ENCODE data around the gene FADS2. TPM values are rescaled to one million over a fixed set of nuclear protein-coding genes. Genes with fewer than 3 reads are reported as not detected.

The FADS2 gene
- total RNA-seq, 1 experiment from 2014 or later, result 17.1 TPM

- Histone ChIP-seq H3K27me3 (ENCODE audit: insufficient read depth, low read length) (no peaks in the 10 kb centered on the region), H3K9ac (ENCODE audit: low read length) (no peak overlapping the region), H2AFZ (ENCODE audit: low read depth, low read length, poor library complexity, severe bottlenecking) (no peak overlapping the region), H3K27ac (ENCODE audit: low read depth, low read length) (no peak overlapping the region), H3K9me3 (ENCODE audit: control insufficient read depth in 1 of 2, insufficient read depth in 1 of 2, low read depth in 1 of 2, low read length in 2 of 2) (no peaks in the 10 kb centered on the region), H3K4me1 (ENCODE audit: control insufficient read depth in 1 of 2, insufficient read depth in 2 of 2, low read length in 2 of 2) (no peaks in the 10 kb centered on the region), H3K4me3 (replicated peaks in 1 of 2; ENCODE audit: low read depth in 1 of 2, low read length in 2 of 2) (no peak overlapping the region), H3K79me2 (ENCODE audit: insufficient read depth, low read length) (no peaks in the 10 kb centered on the region), H3K4me2 (ENCODE audit: low read length) (no peak overlapping the region), H4K20me1 (ENCODE audit: insufficient read depth) (no peaks in the 10 kb centered on the region), H3K36me3 (ENCODE audit: control insufficient read depth in 1 of 2, insufficient read depth in 2 of 2, low read length in 2 of 2) (no peaks in the 10 kb centered on the region), H3K9me2 (ENCODE audit: insufficient read depth) (no peaks in the 10 kb centered on the region)
- ChIA-PET CTCF (no interaction called here), POLR2A (no interaction called here), RAD21 (ENCODE audit: low non-redundant PET in 1 of 2, low total read pairs in 2 of 2, uncharacterized antibody in 2 of 2, unreplicated experiment in 2 of 2) (no interaction called here)
- DNase-seq (ENCODE audit: low read depth, low spot score), result no peak
- intact Hi-C loops (cut with micrococcal nuclease), result no loop called here
- ATAC-seq, result no peak
- BruUV-seq (replicated peaks), result no TSS peak
- TF ChIP-seq EGR1 (IDR thresholded peaks at IDR 0.05; ENCODE audit: low read depth) (no peak), YY1 (IDR thresholded peaks at IDR 0.05; ENCODE audit: extremely low read depth, insufficient replicate concordance, low read depth, low read length) (no peak), ZFX (IDR thresholded peaks at IDR 0.05) (no peak), FOSL1 (IDR thresholded peaks at IDR 0.05; ENCODE audit: low read depth) (no peak), POLR2A (IDR thresholded peaks at IDR 0.05; ENCODE audit: borderline replicate concordance, extremely low read depth, insufficient read depth, insufficient read length) (no peak), ELF1 (IDR thresholded peaks at IDR 0.05; ENCODE audit: borderline replicate concordance, low read depth) (no peak), TCF7L2 (IDR thresholded peaks at IDR 0.05; ENCODE audit: borderline replicate concordance, extremely low read depth, insufficient read depth, insufficient read length) (no peak), MAX (IDR thresholded peaks at IDR 0.05) (no peak), JUND (IDR thresholded peaks at IDR 0.05) (no peak), CEBPB (IDR thresholded peaks at IDR 0.05; ENCODE audit: low read depth) (no peak), SIN3A (IDR thresholded peaks at IDR 0.05; ENCODE audit: low read depth) (no peak), CBX3 (IDR thresholded peaks at IDR 0.05; ENCODE audit: low read depth) (no peak), SRF (IDR thresholded peaks at IDR 0.05; ENCODE audit: low read depth) (no peak), ZNF274 (IDR thresholded peaks at IDR 0.05; ENCODE audit: low read depth, low read length) (no peak), SP1 (IDR thresholded peaks at IDR 0.05; ENCODE audit: low read depth) (no peak), CTCF (IDR thresholded peaks at IDR 0.05 in 2 of 3, conservative IDR thresholded peaks at IDR 0.05 in 1 of 3; ENCODE audit: borderline replicate concordance in 1 of 3, insufficient read depth in 1 of 3, low read depth in 2 of 3, low read length in 2 of 3) (no peak), ZBTB33 (IDR thresholded peaks at IDR 0.05; ENCODE audit: extremely low read depth, insufficient replicate concordance, low read length) (no peak), EZH2 (IDR thresholded peaks at IDR 0.05) (no peak)
Measured at GRCh38 chr11:61851900-61852295, 23.8 kb downstream of the FADS2 start.

Data from HCT116 (cell line).